GM12891 (cell line): Measurements from ENCODE around the gene PBX2.

Experiments used
- PAX5 ChIP-seq: IDR thresholded peaks from 2 replicates; pipeline ENCODE4 v1.6.1; 2011; ENCODE audit warnings: low read length, moderate library complexity, mild to moderate bottlenecking; ENCODE audit not compliant: insufficient read depth, severe bottlenecking
- POLR2A ChIP-seq: IDR thresholded peaks from 2 replicates; pipeline ENCODE4 v1.6.1; 2011; ENCODE audit warnings: low read depth, low read length, control low read depth
- POLR2AphosphoS5 ChIP-seq: IDR thresholded peaks from 2 replicates; pipeline ENCODE4 v1.6.1; 2011; ENCODE audit warnings: low read depth, low read length, control low read depth
- POU2F2 ChIP-seq: IDR thresholded peaks from 2 replicates; pipeline ENCODE4 v1.6.1; 2011; ENCODE audit warnings: low read depth, mild to moderate bottlenecking, control low read depth, low read length, moderate library complexity
- SPI1 ChIP-seq: IDR thresholded peaks from 2 replicates; pipeline ENCODE4 v1.6.1; 2011; ENCODE audit warnings: low read depth, low read length, control low read depth
- TAF1 ChIP-seq: IDR thresholded peaks from 2 replicates; pipeline ENCODE4 v1.6.1; 2011; ENCODE audit warnings: low read depth, low read length, control low read depth

DNA sequence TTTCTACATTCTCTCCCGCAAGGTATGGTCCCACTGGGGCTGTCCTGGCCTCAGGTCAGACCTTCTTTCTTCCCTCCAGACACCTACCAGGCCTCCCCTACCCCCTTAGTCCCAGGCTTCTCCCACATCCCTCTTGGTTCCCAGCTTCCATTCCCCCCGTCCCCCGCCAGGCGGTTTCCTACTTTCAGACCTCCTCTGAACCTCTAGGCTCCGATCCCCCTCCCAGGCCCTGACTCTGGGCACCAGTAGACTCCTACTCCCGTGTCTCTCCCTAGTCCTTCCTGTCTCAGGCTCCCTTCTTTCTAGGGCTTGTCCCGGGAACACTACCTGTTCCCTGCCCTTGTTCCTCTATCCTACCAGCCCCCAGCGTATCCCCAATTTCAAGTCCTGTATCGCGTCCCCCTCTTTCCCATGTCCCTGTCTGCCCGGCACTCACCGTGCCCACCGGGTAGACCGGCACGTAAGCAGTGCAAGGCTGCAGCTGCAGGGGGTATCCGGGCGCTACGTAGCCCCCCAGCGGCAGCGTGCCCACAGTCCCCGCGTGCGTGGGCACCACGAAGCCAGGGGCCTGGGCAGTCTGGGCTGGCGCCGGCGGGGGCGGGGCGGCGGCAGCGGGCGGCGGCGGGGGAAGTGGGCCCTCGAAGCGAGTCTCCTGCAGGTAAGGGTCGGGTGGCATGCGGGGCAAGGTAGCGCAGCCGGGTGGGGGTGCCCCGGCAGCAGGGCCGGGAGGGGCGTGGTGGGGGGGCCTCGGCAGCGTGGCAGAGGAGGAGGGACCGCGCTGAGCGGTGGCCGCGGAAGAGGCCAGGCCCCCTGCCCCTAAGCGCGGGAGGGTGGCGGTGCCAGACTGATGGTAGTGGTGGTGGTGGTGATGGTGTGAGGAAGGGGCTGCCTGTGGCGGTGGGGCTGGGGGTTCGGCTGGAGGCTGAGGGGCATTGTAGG lies 39.8 kb downstream of the PBX2 start:
- TF ChIP-seq POLR2AphosphoS5 (no peak), POU2F2 (no peak), POLR2A (no peak), TAF1 (no peak), SPI1 (no peak), PAX5 (no peak)
